Measurements from ENCODE around the gene PTAFR.

DNA sequence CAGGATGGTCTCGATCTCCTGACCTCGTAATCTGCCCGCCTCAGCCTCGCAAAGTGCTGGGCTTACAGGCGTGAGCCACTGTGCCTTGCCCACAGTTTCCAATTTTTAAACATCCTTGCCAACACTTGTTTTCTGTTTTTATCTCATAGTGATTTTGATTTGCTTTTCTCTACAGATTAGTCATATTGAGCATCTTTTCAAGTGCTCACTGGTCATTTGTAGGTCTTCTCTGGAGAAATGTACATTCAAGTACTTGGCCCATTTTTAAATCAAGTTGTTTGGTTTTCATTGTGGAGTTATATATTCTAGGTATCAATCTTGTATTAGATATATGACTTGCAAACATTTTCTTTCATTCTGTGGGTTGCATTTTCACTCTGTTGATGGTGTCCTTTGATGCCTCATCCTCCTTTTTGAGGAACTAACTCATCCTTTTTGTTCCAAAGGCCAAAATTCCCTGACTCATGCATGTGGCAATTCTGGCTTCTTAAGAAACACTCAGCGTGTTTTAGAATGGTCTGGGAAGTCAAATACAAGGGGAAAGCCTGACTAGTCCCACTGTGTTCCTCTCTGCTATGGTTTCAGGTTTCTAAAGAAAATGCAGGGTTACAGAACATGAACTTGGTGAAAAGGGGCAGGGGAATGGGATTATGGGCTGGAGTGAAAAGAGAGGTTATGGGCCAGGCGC is 37.3 kb downstream of the PTAFR start:
- no peak for TF ChIP-seq CTCF (IDR thresholded peaks at IDR 0.05; ENCODE audit: insufficient read depth, low read length, poor library complexity, severe bottlenecking)
- TF ChIP-seq EZH2phosphoT487 (conservative IDR thresholded peaks at IDR 0.05; ENCODE audit: low read length) = no peak
